Subcutaneous preadipocyte (primary cell): Measurements from ENCODE around the gene ATP6V0C. TPM values are rescaled to one million over a fixed set of nuclear protein-coding genes. Genes with fewer than 3 reads are reported as not detected.

Experiments
- small RNA-seq: library from RNA; depleted of rRNA; stranded (forward); fragments of <200 nt; gene quantifications from one replicate; pipeline ENCODE3, GENCODE V24; 2012
- total RNA-seq: library from RNA; depleted of rRNA; stranded (reverse); fragments of >200 nt; gene quantifications from 2 replicates; pipeline ENCODE4 v1.2.3, GENCODE V29; 2012

The ATP6V0C gene
- total RNA-seq: 19.1 and 19.2 TPM in 2 replicates

GRCh38 chr16:2513405-2514332 lies at the start of gene ATP6V0C:
ATP6V0C (plus strand) TSS chr16:2513952; CDS start chr16:2514104, 152 bp downstream.

DNA sequence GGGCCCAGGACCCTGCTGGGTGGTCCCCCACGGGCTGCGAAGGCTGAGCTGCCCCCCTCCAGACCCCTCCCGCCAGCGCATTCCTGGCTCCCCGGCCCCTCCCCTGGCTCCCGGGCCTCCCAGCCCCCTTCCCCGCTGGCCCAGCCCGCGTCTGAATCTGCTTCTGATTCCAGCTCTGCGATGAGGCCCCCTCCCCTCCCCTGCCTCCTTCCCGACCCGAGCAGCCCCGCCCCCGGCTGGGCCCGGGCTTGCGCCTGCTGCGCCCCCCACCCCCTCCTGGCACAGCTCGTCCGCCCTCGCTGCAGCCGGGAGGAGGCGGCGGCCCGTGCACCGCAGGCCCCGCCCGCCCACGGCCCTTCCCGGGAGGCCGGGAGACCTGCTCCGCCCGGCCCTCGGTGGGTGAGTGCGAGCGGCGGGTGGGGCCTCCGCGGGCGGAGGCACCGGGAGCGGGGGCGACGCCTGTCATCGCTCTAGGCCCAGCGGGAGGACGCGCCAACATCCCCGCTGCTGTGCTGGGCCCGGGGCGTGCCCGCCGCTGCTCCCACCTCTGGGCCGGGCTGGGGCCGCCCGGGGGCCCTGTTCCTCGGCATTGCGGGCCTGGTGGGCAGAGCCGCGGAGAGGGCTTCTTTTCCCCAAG lies 42.6 kb upstream of the ATP6V0C start, which contains the start of gene NTN3:
Gene NTN3 (plus strand): TSS at position 282 of the 637 bp plus-strand sequence. CDS start 405 bp downstream, outside the sequence.

DNA sequence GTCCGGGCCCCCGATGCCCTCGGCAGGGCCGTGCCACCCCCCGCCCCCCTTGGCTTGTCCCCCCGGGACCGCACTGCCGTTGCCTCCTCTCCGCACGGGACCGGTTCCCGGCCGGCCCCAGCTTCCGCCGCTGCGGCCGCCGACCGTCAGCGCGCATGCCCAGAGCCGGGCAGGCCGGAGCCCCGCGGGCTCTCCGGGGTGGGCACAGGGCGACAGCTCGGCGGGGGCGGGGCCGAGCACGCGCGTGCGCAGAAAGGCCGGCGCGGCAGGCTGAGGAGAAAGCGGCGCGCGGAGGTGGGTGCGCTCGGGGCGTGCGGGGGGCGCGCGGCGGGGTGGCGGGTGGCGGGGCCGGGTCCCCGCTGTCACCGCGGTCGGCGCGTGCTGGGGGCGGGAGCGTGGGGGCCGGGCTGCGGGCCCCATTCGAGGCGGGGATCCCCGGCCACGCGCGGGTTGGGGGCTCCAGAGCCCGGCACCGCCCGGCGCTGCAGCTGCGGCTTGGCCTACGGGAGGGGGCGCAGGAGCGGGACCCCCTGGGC lies 38.8 kb upstream of the ATP6V0C start, which contains the start of gene TBC1D24:
Gene TBC1D24 (plus strand): TSS at position 251 of the 536 bp plus-strand sequence. CDS start 21,022 bp downstream, outside the sequence.

GRCh38 chr16:2520097-2520783 lies 6.5 kb downstream of the ATP6V0C start, which contains the start of gene AMDHD2:
AMDHD2 (plus strand) TSS chr16:2520371; CDS start chr16:2520459, 88 bp downstream.

DNA sequence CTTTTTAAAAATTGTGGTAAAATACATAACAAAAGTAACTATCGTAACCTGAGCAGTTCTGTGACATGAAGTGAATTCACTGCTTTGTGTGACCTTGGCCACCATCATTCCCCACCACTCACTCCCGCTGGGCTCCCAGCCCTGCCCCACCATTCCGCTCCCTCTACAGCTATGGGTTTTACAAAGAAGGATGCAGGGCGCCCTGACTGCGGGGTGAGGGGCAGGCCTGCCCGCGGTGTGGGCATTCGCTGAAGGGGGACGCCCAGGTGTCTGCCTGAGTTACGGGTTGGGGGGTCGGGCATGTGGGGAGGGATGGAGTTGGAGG lies 17.6 kb downstream of the ATP6V0C start, which contains the start of gene CEMP1:
Gene CEMP1 (minus strand): TSS at position 38 of the 325 bp plus-strand sequence. CDS start 335 bp downstream, outside the sequence.

DNA sequence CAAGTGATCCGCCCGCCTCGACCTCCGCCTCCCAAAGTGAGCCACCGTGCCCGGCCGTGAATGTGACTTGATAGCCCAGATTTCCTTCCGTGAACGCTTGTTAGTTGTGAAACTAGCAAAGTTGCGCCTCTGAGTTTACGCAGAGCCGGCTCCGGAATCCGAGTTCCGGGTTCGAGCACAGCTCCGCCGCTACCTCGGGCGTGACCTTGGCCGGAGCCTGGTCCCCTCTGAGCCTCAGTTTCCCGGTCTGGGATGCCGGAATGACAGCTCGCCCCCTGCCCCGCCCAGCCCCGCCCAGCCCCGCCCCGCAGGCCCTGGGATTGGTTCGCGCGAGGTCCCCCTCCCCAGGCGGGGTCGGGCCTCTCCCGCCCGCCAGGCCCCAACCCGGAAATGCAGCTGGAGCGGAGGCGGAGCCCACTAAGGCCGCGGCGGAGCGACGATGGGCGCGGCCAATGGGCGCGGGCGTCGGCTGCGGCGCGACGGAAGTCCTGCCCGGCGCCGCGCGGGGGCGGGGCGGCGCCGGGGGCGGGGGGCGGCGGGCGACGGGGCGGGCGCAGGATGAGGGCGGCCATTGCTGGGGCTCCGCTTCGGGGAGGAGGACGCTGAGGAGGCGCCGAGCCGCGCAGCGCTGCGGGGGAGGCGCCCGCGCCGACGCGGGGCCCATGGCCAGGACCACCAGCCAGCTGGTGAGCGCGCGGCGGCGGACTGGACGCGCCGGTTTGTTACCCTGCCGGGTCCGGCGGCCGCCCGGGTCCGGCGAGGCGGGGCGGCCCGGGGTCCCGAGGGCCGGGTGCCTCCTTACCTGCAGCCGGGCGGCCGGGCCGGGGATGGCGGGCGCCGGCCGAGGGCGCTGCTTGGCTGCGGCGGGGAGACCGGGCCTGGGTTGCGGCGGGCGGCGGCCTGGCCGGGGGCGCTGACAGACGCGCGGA lies 24.0 kb downstream of the ATP6V0C start, which contains the start of gene PDPK1:
Gene PDPK1 (plus strand): TSS at position 571 of the 929 bp plus-strand sequence. CDS start 92 bp downstream, at position 663.

Small RNAs within 50 kb of the gene (small RNA-seq; reads per million reads assigned to genes)
- not detected for gene AC093525.1
- not detected for gene MIR3178
- gene MIR6768: 0.55 reads per million, percentile 33 among the genes with 10 or more reads in this experiment

Other genes starting within 250 kb of the ATP6V0C start
- gene RNPS1, start 245.8 kb upstream of the ATP6V0C start, total RNA-seq: 81.6 and 118 TPM in 2 replicates
- gene ABCA3, start 173.2 kb upstream of the ATP6V0C start, total RNA-seq: 0.39 and 0.73 TPM in 2 replicates
- 27.2 and 40.3 TPM in 2 replicates for gene CCNF, start 84.5 kb upstream of the ATP6V0C start, total RNA-seq
- gene TEDC2, start 53.8 kb upstream of the ATP6V0C start, total RNA-seq: 6.2 and 12.1 TPM in 2 replicates
- under 0.01 and 0.20 TPM in 2 replicates for gene NTN3, start 42.7 kb upstream of the ATP6V0C start, total RNA-seq
- gene TBC1D24, start 38.8 kb upstream of the ATP6V0C start, total RNA-seq: 11.0 and 16.2 TPM in 2 replicates
- gene AMDHD2, start 6.4 kb downstream of the ATP6V0C start, total RNA-seq: 60.3 and 62.6 TPM in 2 replicates
- gene CEMP1, start 17.5 kb downstream of the ATP6V0C start, total RNA-seq: 0.20 TPM in 1 of 2 replicates, not detected in the other
- 23.1 and 24.0 TPM in 2 replicates for gene PDPK1, start 24.1 kb downstream of the ATP6V0C start, total RNA-seq
- 15.8 and 21.7 TPM in 2 replicates for gene KCTD5, start 168.6 kb downstream of the ATP6V0C start, total RNA-seq
- gene PRSS27, start 206.3 kb downstream of the ATP6V0C start, total RNA-seq: 0.37 and 0.78 TPM in 2 replicates
- 64.3 and 77.4 TPM in 2 replicates for gene SRRM2, start 238.7 kb downstream of the ATP6V0C start, total RNA-seq